NCI-H2029 (cell line): ENCODE results near the gene LTBP3.

Source experiments
- DNase-seq: peaks from one replicate; lab custom pipeline; 2025; lab: John Stamatoyannopoulos, UW

The LTBP3 gene

GRCh38 chr11:65558002-65558929, at the start of gene LTBP3:
TSS of gene LTBP3 (minus strand) at chr11:65558359. CDS start at chr11:65557959, 400 bp downstream.
- DNase-seq, result peak; percentile 45

- DNase-seq, result peak; percentile 96
Observed at GRCh38 chr11:65606876-65607613, 48.9 kb upstream of the LTBP3 start.

GRCh38 chr11:65604258-65604657, 46.1 kb upstream of the LTBP3 start:
- DNase-seq, result no peak

GRCh38 chr11:65599955-65600246, 41.7 kb upstream of the LTBP3 start:
- no peak for DNase-seq

- no peak for DNase-seq
Observed at GRCh38 chr11:65599216-65599954, 41.2 kb upstream of the LTBP3 start.

- DNase-seq, result no peak
Observed at GRCh38 chr11:65598258-65598699, 40.1 kb upstream of the LTBP3 start.

GRCh38 chr11:65596520-65596919, 38.4 kb upstream of the LTBP3 start:
- no peak for DNase-seq

GRCh38 chr11:65595543-65596281, 37.6 kb upstream of the LTBP3 start, which contains the start of gene KCNK7:
TSS of gene KCNK7 (minus strand) at chr11:65595800. CDS start at chr11:65595772, 28 bp downstream.
- peak; percentile 17 for DNase-seq

GRCh38 chr11:65595131-65595530, 37.0 kb upstream of the LTBP3 start:
- DNase-seq, result no peak

GRCh38 chr11:65593518-65594414, 35.6 kb upstream of the LTBP3 start:
- DNase-seq, result no peak

GRCh38 chr11:65592858-65593517, 34.8 kb upstream of the LTBP3 start:
- no peak for DNase-seq

GRCh38 chr11:65591939-65592857, 34.0 kb upstream of the LTBP3 start:
- DNase-seq, result no peak

- DNase-seq, result peak; percentile 78
Observed at GRCh38 chr11:65590240-65590738, 32.1 kb upstream of the LTBP3 start.

GRCh38 chr11:65589444-65590239, 31.5 kb upstream of the LTBP3 start:
- DNase-seq, result no peak

- no peak for DNase-seq
Observed at GRCh38 chr11:65588199-65589054, 30.3 kb upstream of the LTBP3 start.

- DNase-seq, result no peak
Observed at GRCh38 chr11:65586676-65587075, 28.5 kb upstream of the LTBP3 start.

- no peak for DNase-seq
Observed at GRCh38 chr11:65586247-65586630, 28.1 kb upstream of the LTBP3 start.
